ENCODE results near the gene SLC7A10. TPM values are rescaled to one million over a fixed set of nuclear protein-coding genes. Genes with fewer than 3 reads are reported as not detected.

SLC7A10 gene
- total RNA-seq, 1 donor from 2014 or later, result not detected

GRCh38 chr19:33186431-33187182 is 39.0 kb downstream of the SLC7A10 start:
- DNase-seq, result no peak
- H3K9me3 ChIP-seq (replicated peaks), result no peaks in the 10 kb centered on the region
- H3K4me3 ChIP-seq, result no peak overlapping the region
- no peak overlapping the region for H3K27ac ChIP-seq (replicated peaks)
- intact Hi-C loops (cut with micrococcal nuclease), result no loop called here
- H3K4me1 ChIP-seq, result peaks cover 6% of the 10 kb centered on the region
- H3K27me3 ChIP-seq (ENCODE audit: low read depth), result no peaks in the 10 kb centered on the region
- H3K36me3 ChIP-seq, result no peaks in the 10 kb centered on the region
- TF ChIP-seq CTCF (IDR thresholded peaks at IDR 0.05; ENCODE audit: borderline replicate concordance), result no peak

GRCh38 chr19:33177417-33177979 is 48.2 kb downstream of the SLC7A10 start:
- TF ChIP-seq CTCF (IDR thresholded peaks at IDR 0.05; ENCODE audit: borderline replicate concordance), result peak; percentile 63
- intact Hi-C loops (cut with micrococcal nuclease), result no loop called here
- no peak for DNase-seq

DNA sequence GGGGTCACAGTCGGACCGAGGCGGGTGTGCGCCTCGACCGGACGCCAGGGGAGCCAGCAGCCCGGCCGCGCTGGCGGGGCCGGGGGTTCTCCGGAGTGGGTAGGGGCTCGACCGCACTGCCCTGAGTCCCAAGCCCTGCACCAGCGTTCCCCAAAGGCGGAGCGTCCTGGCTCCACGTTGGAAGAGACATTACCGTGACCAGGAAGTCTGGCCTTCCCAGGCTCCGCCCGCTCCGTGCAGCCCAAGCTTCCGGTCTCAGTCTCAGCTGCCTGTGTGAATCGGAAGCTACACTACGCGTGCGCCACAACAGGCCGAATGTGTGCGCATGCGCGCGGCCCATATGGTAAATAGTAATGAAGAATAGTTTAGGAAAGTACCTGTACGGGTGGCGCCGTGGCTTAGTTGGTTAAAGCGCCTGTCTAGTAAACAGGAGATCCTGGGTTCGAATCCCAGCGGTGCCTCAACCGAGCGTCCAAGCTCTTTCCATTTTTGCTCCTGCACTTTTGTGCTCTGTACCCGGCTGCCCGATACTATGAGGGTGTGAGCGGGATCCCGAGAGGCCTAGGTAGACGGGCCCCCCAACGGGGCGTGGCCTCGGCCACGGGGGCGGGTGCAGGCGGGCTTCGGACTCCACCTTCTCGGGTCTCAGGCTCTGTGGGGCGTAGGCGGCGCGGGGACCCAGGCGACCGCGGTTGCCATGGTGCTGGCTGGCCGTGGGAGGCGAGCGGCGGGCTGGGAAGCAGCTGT is 48.8 kb downstream of the SLC7A10 start:
- Histone ChIP-seq H3K36me3 (no peaks in the 10 kb centered on the region), H3K27ac (replicated peaks) (peak overlapping the region; percentile 97), H3K27me3 (ENCODE audit: low read depth) (no peaks in the 10 kb centered on the region), H3K4me3 (peak overlapping the region; percentile 89), H3K9me3 (replicated peaks) (no peaks in the 10 kb centered on the region), H3K4me1 (peaks cover 47% of the 10 kb centered on the region)
- TF ChIP-seq CTCF (IDR thresholded peaks at IDR 0.05; ENCODE audit: borderline replicate concordance), result peak; percentile 42
- peak; percentile 95 for DNase-seq
- intact Hi-C loops (cut with micrococcal nuclease), result no loop called here

More at GRCh38 chr19:33177417-33177979, 48.2 kb downstream of the SLC7A10 start:
- Histone ChIP-seq H3K36me3 (no peaks in the 10 kb centered on the region), H3K9me3 (replicated peaks) (no peaks in the 10 kb centered on the region), H3K27me3 (ENCODE audit: low read depth) (no peaks in the 10 kb centered on the region), H3K27ac (replicated peaks) (peak overlapping the region; percentile 97), H3K4me3 (peak overlapping the region; percentile 89), H3K4me1 (peaks cover 47% of the 10 kb centered on the region)

DNA sequence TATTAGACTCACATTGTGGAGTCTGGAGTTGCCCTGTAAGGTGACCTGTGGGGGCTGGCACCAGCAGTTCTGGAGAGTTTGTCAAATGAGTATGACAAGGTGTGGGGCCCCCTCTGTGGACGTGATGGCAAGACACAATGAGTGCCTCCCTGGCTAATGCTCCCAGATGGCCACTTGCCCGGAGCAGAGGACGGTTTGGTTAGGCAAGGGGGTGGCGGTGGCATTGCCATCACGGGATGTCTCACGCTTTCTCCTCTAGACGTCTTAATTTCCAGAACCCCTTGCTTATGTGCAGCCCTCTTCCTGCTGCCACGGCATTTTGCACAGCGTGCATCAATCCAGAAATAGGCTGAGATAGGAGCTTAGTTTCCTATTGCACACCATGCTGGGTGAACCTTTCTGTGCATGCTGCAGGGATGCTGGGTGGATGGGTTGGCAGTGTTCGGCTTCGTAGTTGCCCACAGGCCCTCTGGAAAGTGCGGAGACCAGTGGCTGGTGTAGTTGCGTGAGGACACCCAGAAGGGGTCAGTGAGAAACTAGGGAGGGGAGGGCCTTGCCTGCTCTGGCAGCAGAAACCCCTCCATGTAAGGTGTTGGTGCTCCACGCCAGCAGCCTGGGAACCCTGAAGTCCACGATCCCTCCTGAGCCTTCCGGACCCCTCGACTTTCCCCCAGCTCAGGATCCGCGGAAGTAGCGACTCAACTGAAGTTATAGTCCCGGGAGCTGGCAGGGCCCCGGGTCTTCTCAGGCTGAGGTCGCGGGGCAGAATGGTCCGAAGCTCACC is 49.6 kb downstream of the SLC7A10 start:
- DNase-seq, result no peak
- H3K27me3 ChIP-seq (ENCODE audit: low read depth), result no peaks in the 10 kb centered on the region
- H3K4me1 ChIP-seq, result peaks cover 47% of the 10 kb centered on the region
- H3K36me3 ChIP-seq, result no peaks in the 10 kb centered on the region
- peak overlapping the region; percentile 97 for H3K27ac ChIP-seq (replicated peaks)
- intact Hi-C loops (cut with micrococcal nuclease), result no loop called here
- no peaks in the 10 kb centered on the region for H3K9me3 ChIP-seq (replicated peaks)
- peak overlapping the region; percentile 89 for H3K4me3 ChIP-seq
- no peak for TF ChIP-seq CTCF (IDR thresholded peaks at IDR 0.05; ENCODE audit: borderline replicate concordance)

- intact Hi-C loops (cut with micrococcal nuclease), result no loop called here
- Histone ChIP-seq H3K27me3 (ENCODE audit: low read depth) (no peaks in the 10 kb centered on the region), H3K27ac (replicated peaks) (peak overlapping the region; percentile 97), H3K4me3 (peak overlapping the region; percentile 89), H3K9me3 (replicated peaks) (no peaks in the 10 kb centered on the region), H3K4me1 (peaks cover 47% of the 10 kb centered on the region), H3K36me3 (no peaks in the 10 kb centered on the region)
- TF ChIP-seq CTCF (IDR thresholded peaks at IDR 0.05; ENCODE audit: borderline replicate concordance), result no peak
- no peak for DNase-seq
These were observed 50.4 kb downstream of the SLC7A10 start for GRCh38 chr19:33175156-33175782.
